ENCODE results near the gene ELF2. TPM values are rescaled to one million over a fixed set of nuclear protein-coding genes. Genes with fewer than 3 reads are reported as not detected.

Gene ELF2
- total RNA-seq, 2 donors from 2014 or later, result 47.6 to 53.9 TPM

GRCh38 chr4:139222215-139222614 is 45.2 kb upstream of the ELF2 start:
- Histone ChIP-seq H3K27me3 (ENCODE audit: control insufficient read depth, insufficient read depth, low read length, poor library complexity, severe bottlenecking) (no peaks in the 10 kb centered on the region), H3K9ac (ENCODE audit: extremely low read depth, low read length, poor library complexity, severe bottlenecking) (no peak overlapping the region), H3K4me1 (ENCODE audit: control insufficient read depth, insufficient read depth, low read length) (no peaks in the 10 kb centered on the region), H3K4me3 (ENCODE audit: low read length) (no peak overlapping the region), H3K27ac (ENCODE audit: low read depth, low read length) (no peak overlapping the region), H3K36me3 (ENCODE audit: control insufficient read depth, insufficient read depth, low read length) (no peaks in the 10 kb centered on the region), H3K9me3 (ENCODE audit: control insufficient read depth, low read length) (no peaks in the 10 kb centered on the region)
- no peak for TF ChIP-seq CTCF (conservative IDR thresholded peaks at IDR 0.05)
- no peak for DNase-seq
- no peak overlapping the region for H3K4me3 Mint-ChIP-seq
- H3K4me1 Mint-ChIP-seq, result peaks cover 3% of the 10 kb centered on the region
- H3K27ac Mint-ChIP-seq, result no peak overlapping the region
- no peaks in the 10 kb centered on the region for H3K36me3 Mint-ChIP-seq (ENCODE audit: low read depth)
- 86 to 100% methylated on average over 2 to 5 of the region's 5 CpGs for WGBS, 2 experiments (ENCODE audit: insufficient coverage in 1 of 2, insufficient read length in 1 of 2)
- no peaks in the 10 kb centered on the region for H3K27me3 Mint-ChIP-seq (ENCODE audit: insufficient read depth)
- H3K9me3 Mint-ChIP-seq, result no peaks in the 10 kb centered on the region

DNA sequence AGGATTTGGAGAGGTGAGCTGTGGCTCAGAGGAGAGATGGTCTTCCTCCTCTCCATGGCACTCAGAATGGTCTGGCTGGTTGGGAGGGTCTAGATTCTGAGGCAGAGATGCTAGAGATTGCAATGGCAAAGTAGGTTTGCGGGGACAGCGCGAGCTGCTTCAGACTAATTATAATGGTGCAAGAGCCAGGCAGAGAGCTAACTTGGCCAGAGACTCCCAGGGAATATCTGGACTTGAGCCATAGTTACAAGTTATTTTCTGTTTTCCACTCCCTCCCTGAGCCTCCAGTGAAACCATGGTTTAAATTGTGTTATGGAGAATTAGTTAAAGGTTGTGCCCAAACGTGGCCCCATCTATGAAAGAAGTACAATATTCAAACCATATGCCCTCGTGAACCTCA is 44.7 kb upstream of the ELF2 start:
- WGBS, 2 experiments (ENCODE audit: insufficient coverage in 1 of 2, insufficient read length in 1 of 2), result 95 to 100% methylated on average over 4 to 5 of the region's 5 CpGs

DNA sequence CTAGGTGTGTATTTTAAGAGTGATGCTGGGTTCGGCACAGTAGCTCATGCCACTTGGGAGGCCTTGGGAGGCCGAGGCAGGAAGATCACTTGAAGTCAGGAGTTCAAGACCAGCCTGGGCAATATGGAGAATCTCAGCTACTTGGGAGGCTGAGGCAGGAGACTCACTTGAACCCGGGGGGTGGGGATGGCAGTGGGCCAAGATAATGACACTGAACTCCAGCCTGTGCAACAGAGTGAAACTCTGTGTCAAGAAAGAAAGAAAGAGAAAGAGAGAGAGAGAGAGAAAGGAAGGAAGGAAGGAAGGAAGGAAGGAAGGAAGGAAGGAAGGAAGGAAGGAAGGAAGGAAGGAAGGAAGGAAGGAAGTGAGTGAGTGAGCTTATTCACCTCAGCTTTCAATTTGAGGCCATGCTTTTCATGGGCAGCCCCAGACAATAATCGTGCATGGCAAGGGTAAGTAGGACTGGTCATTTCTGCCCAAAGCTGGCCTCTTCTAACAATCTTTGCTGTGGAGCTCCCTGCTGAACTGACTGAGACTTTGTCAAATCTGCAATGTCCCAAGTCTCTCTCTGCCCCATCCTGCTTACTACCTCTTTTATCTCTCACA is 42.5 kb upstream of the ELF2 start:
- H3K9ac ChIP-seq (ENCODE audit: extremely low read depth, low read length, poor library complexity, severe bottlenecking), result no peak overlapping the region
- H3K36me3 Mint-ChIP-seq (ENCODE audit: low read depth), result no peaks in the 10 kb centered on the region
- no peak overlapping the region for H3K27ac Mint-ChIP-seq
- H3K27me3 ChIP-seq (ENCODE audit: control insufficient read depth, insufficient read depth, low read length, poor library complexity, severe bottlenecking), result no peaks in the 10 kb centered on the region
- no peaks in the 10 kb centered on the region for H3K27me3 Mint-ChIP-seq (ENCODE audit: insufficient read depth)
- no peak overlapping the region for H3K4me3 Mint-ChIP-seq
- H3K9me3 ChIP-seq (ENCODE audit: control insufficient read depth, low read length), result no peaks in the 10 kb centered on the region
- H3K9me3 Mint-ChIP-seq, result no peaks in the 10 kb centered on the region
- TF ChIP-seq CTCF (conservative IDR thresholded peaks at IDR 0.05), result no peak
- no peaks in the 10 kb centered on the region for H3K4me1 ChIP-seq (ENCODE audit: control insufficient read depth, insufficient read depth, low read length)
- no peak overlapping the region for H3K27ac ChIP-seq (ENCODE audit: low read depth, low read length)
- H3K36me3 ChIP-seq (ENCODE audit: control insufficient read depth, insufficient read depth, low read length), result no peaks in the 10 kb centered on the region
- DNase-seq, result no peak
- 77 to 92% methylated on average over 3 to 4 of the region's 4 CpGs for WGBS, 2 experiments (ENCODE audit: insufficient coverage in 1 of 2, insufficient read length in 1 of 2)
- H3K4me3 ChIP-seq (ENCODE audit: low read length), result no peak overlapping the region
- peaks cover 3% of the 10 kb centered on the region for H3K4me1 Mint-ChIP-seq

More for the DNA sequence above, 44.7 kb upstream of the ELF2 start:
- Mint-ChIP-seq H3K9me3 (no peaks in the 10 kb centered on the region), H3K4me3 (no peak overlapping the region), H3K27ac (no peak overlapping the region), H3K4me1 (peaks cover 3% of the 10 kb centered on the region), H3K36me3 (ENCODE audit: low read depth) (no peaks in the 10 kb centered on the region), H3K27me3 (ENCODE audit: insufficient read depth) (no peaks in the 10 kb centered on the region)
- Histone ChIP-seq H3K36me3 (ENCODE audit: control insufficient read depth, insufficient read depth, low read length) (no peaks in the 10 kb centered on the region), H3K27me3 (ENCODE audit: control insufficient read depth, insufficient read depth, low read length, poor library complexity, severe bottlenecking) (no peaks in the 10 kb centered on the region), H3K4me3 (ENCODE audit: low read length) (no peak overlapping the region), H3K4me1 (ENCODE audit: control insufficient read depth, insufficient read depth, low read length) (no peaks in the 10 kb centered on the region), H3K27ac (ENCODE audit: low read depth, low read length) (no peak overlapping the region), H3K9me3 (ENCODE audit: control insufficient read depth, low read length) (no peaks in the 10 kb centered on the region), H3K9ac (ENCODE audit: extremely low read depth, low read length, poor library complexity, severe bottlenecking) (no peak overlapping the region)
- no peak for DNase-seq
- no peak for TF ChIP-seq CTCF (conservative IDR thresholded peaks at IDR 0.05)
